IMR-90 (cell line): ENCODE measurements around the gene MYO1D. TPM values are rescaled to one million over a fixed set of nuclear protein-coding genes. Genes with fewer than 3 reads are reported as not detected.

Source experiments
- ATAC-seq: fragments of 200-7000 bp; cut with Tn5 transposase; 2 replicates; pipeline ENCODE4 v1.9.1; 2020; ENCODE audit warnings: low read depth, mild to moderate bottlenecking, moderate library complexity
- BruUV-seq: library from RNA; stranded (reverse); fragments of 400-500 nt; replicated peaks from 2 replicates; lab custom pipeline; 2021; lab: Mats Ljungman, UMichigan
- CTCF ChIA-PET: fragments of 300-600 bp; formaldehyde crosslinking; extraction: SDS; loops from one replicate; lab custom pipeline; 2021; ENCODE audit warnings: antibody characterized with exemption; lab: Yijun Ruan, JAX
- POLR2A ChIA-PET: fragments of 300-600 bp; sonication (Branson Sonifier 250); formaldehyde crosslinking; loops from one replicate; lab custom pipeline; 2022; ENCODE audit warnings: antibody characterized with exemption; ENCODE audit not compliant: unreplicated experiment; lab: Charles Lee
- DNase-seq: peaks from one replicate; pipeline ENCODE4 v3.0.0; 2013
- H2AFZ ChIP-seq: replicated peaks from 2 replicates; pipeline ENCODE3; 2013; ENCODE audit warnings: low read length, mild to moderate bottlenecking; ENCODE audit not compliant: poor library complexity
- H2AK5ac ChIP-seq: 2 replicates; pipeline ENCODE4 v1.6.1; 2013; ENCODE audit warnings: low read depth, low read length, inconsistent platforms
- H2AK9ac ChIP-seq: replicated peaks from 2 replicates; pipeline ENCODE3; 2013; ENCODE audit warnings: mild to moderate bottlenecking, low read depth, low read length, moderate library complexity; ENCODE audit not compliant: poor library complexity
- H2BK120ac ChIP-seq: 2 replicates; pipeline ENCODE4 v1.6.1; 2013; ENCODE audit warnings: low read depth, low read length, inconsistent platforms
- H2BK15ac ChIP-seq: 3 replicates; pipeline ENCODE4 v1.6.1; 2013; ENCODE audit warnings: low read depth, low read length, inconsistent platforms
- H2BK20ac ChIP-seq: 2 replicates; pipeline ENCODE4 v1.6.1; 2013; ENCODE audit warnings: low read depth, mild to moderate bottlenecking, inconsistent platforms, low read length, moderate library complexity
- H2BK5ac ChIP-seq: 2 replicates; pipeline ENCODE4 v1.6.1; 2013; ENCODE audit warnings: mild to moderate bottlenecking, low read depth, low read length, inconsistent platforms; ENCODE audit not compliant: poor library complexity, severe bottlenecking
- H3K14ac ChIP-seq: replicated peaks from 2 replicates; pipeline ENCODE4 v1.6.1; 2013; ENCODE audit warnings: low read depth, low read length, inconsistent platforms
- H3K18ac ChIP-seq: 2 replicates; pipeline ENCODE4 v1.6.1; 2013; ENCODE audit warnings: low read depth, low read length, control low read depth
- H3K23ac ChIP-seq: 2 replicates; pipeline ENCODE4 v1.6.1; 2013; ENCODE audit warnings: low read depth, low read length, inconsistent platforms
- H3K27ac ChIP-seq: 2 replicates; pipeline ENCODE4 v1.5.1; 2013; ENCODE audit warnings: mild to moderate bottlenecking, control low read depth, low read length; ENCODE audit not compliant: insufficient read depth
- H3K27me3 ChIP-seq: 2 replicates; pipeline ENCODE4 v1.6.1; 2013; ENCODE audit warnings: low read length; ENCODE audit not compliant: control insufficient read depth, insufficient read depth
- H3K36me3 ChIP-seq: 2 replicates; pipeline ENCODE4 v1.6.1; 2013; ENCODE audit warnings: low read length, mixed read lengths; ENCODE audit not compliant: control insufficient read depth, insufficient read depth
- H3K4ac ChIP-seq: 2 replicates; pipeline ENCODE4 v1.6.1; 2013; ENCODE audit warnings: low read depth, low read length, inconsistent platforms
- H3K4me1 ChIP-seq: 2 replicates; pipeline ENCODE4 v1.6.1; 2013; ENCODE audit warnings: low read length, mixed read lengths; ENCODE audit not compliant: control insufficient read depth, insufficient read depth
- H3K4me2 ChIP-seq: 2 replicates; pipeline ENCODE4 v1.6.1; 2013; ENCODE audit warnings: low read depth, mild to moderate bottlenecking, control low read depth, low read length, moderate library complexity
- H3K4me3 ChIP-seq: 2 replicates; pipeline ENCODE4 v1.5.1; 2013; ENCODE audit warnings: low read depth, mild to moderate bottlenecking, control low read depth, low read length, moderate library complexity; ENCODE audit not compliant: insufficient read depth
- H3K56ac ChIP-seq: 2 replicates; pipeline ENCODE4 v1.6.1; 2013; ENCODE audit warnings: low read length, inconsistent platforms; ENCODE audit not compliant: insufficient read depth; ENCODE audit errors: extremely low read depth
- H3K79me1 ChIP-seq, 2 experiments: 2 replicates each; pipeline ENCODE4 v1.6.1; 2013; ENCODE audit warnings: low read length in 2 of 2, inconsistent platforms in 1 of 2, low read depth in 1 of 2
- H3K9ac ChIP-seq: 2 replicates; pipeline ENCODE4 v1.6.1; 2013; ENCODE audit warnings: low read depth, low read length, control low read depth
- H3K9me1 ChIP-seq: 2 replicates; pipeline ENCODE4 v1.6.1; 2013; ENCODE audit warnings: low read length, inconsistent platforms; ENCODE audit not compliant: insufficient read depth
- H3K9me3 ChIP-seq: 2 replicates; pipeline ENCODE4 v1.6.1; 2013; ENCODE audit warnings: low read length; ENCODE audit not compliant: control insufficient read depth, insufficient read depth
- H4K20me1 ChIP-seq: 2 replicates; pipeline ENCODE4 v1.6.1; 2013; ENCODE audit warnings: low read length, inconsistent platforms; ENCODE audit not compliant: insufficient read depth
- H4K5ac ChIP-seq: 2 replicates; pipeline ENCODE4 v1.6.1; 2013; ENCODE audit warnings: mild to moderate bottlenecking, low read depth, low read length, control low read depth
- H4K8ac ChIP-seq, 2 experiments: 2 replicates each; pipeline ENCODE4 v1.6.1; 2013; ENCODE audit warnings: low read depth in 2 of 2, low read length in 2 of 2, control low read depth in 1 of 2, inconsistent platforms in 1 of 2
- H4K91ac ChIP-seq: 2 replicates; pipeline ENCODE4 v1.6.1; 2013; ENCODE audit warnings: low read depth, low read length, inconsistent platforms; ENCODE audit not compliant: insufficient read depth
- BHLHE40 ChIP-seq: fragments of 150-350 bp; IDR thresholded peaks from 2 replicates; pipeline ENCODE4 v1.6.1; 2016; ENCODE audit warnings: mild to moderate bottlenecking, low read depth, low read length
- CEBPB ChIP-seq: IDR thresholded peaks from 2 replicates; pipeline ENCODE4 v1.6.1; 2012; ENCODE audit warnings: low read depth, low read length, improper control_type of control experiment
- CHD1 ChIP-seq: IDR thresholded peaks from 2 replicates; pipeline ENCODE4 v1.6.1; 2012; ENCODE audit warnings: low read depth, low read length, improper control_type of control experiment
- FOS ChIP-seq: fragments of 150-350 bp; IDR thresholded peaks from 2 replicates; pipeline ENCODE4 v1.6.1; 2016; ENCODE audit warnings: low read depth, low read length
- MAFK ChIP-seq: IDR thresholded peaks from 2 replicates; pipeline ENCODE4 v1.6.1; 2012; ENCODE audit warnings: low read depth, low read length, improper control_type of control experiment
- MAZ ChIP-seq: IDR thresholded peaks from 2 replicates; pipeline ENCODE4 v1.6.1; 2012; ENCODE audit warnings: low read depth, mild to moderate bottlenecking, low read length, improper control_type of control experiment, moderate library complexity, borderline replicate concordance
- NFE2L2 ChIP-seq: fragments of 150-350 bp; IDR thresholded peaks from 2 replicates; pipeline ENCODE4 v1.6.1; 2016; ENCODE audit warnings: low read depth, mild to moderate bottlenecking, low read length
- POLR2A ChIP-seq: IDR thresholded peaks from 2 replicates; pipeline ENCODE4 v1.6.1; 2012; ENCODE audit warnings: mild to moderate bottlenecking, low read depth, low read length
- RCOR1 ChIP-seq: IDR thresholded peaks from 2 replicates; pipeline ENCODE4 v1.6.1; 2012; ENCODE audit warnings: mild to moderate bottlenecking, low read length, improper control_type of control experiment; ENCODE audit not compliant: insufficient replicate concordance
- RFX5 ChIP-seq: IDR thresholded peaks from 2 replicates; pipeline ENCODE4 v1.8.0; 2012; ENCODE audit warnings: low read depth, mild to moderate bottlenecking, low read length, moderate library complexity
- WGBS, 2 experiments: methylation state at CpG; one replicate each; pipeline versions ENCODE4 v1.1.5 to v1.1.7; 2013; ENCODE audit warnings: missing lambda C conversion rate in 2 of 2; ENCODE audit not compliant: insufficient read length in 1 of 2; ENCODE audit errors: extremely low coverage in 2 of 2; 5-methylcytosine and 5-hydroxymethylcytosine counted together
- dilution Hi-C: fragments of 300-500 bp; cut with HindIII; formaldehyde crosslinking; loops from one replicate; pipeline ENCODE4 v1.14.3; 2018; ENCODE audit warnings: low sequenced_read_pairs; ENCODE audit not compliant: unreplicated experiment
- in situ Hi-C: fragments of 300-500 bp; cut with MboI; formaldehyde crosslinking; loops from 3 replicates; pipeline ENCODE4 v1.14.3; 2019; ENCODE audit warnings: low sequenced_read_pairs, inconsistent platforms, mixed read lengths
- intact Hi-C: fragments of 100-400 bp; cut with micrococcal nuclease; formaldehyde crosslinking; loops from 2 replicates; pipeline ENCODE4 v1.10.0; 2022
- polyA plus RNA-seq, 3 experiments: library from polyadenylated mRNA; depleted of rRNA; stranded (reverse); fragments of >200 nt; gene quantifications; 2 replicates each; pipeline ENCODE4 v1.2.3, GENCODE V29; 2012; ENCODE audit warnings: low replicate concordance in 1 of 3
- total RNA-seq: library from RNA; depleted of rRNA; stranded (reverse); fragments of >200 nt; gene quantifications from 2 replicates; pipeline ENCODE4 v1.2.3, GENCODE V29; 2012
- TF ChIP-seq, protein P1 (sequence below): fragments of 150-350 bp; IDR thresholded peaks from 2 replicates; pipeline ENCODE4 v1.6.1; 2016; ENCODE audit warnings: low read depth, mild to moderate bottlenecking, low read length, moderate library complexity, borderline replicate concordance
- TF ChIP-seq, protein P2 (sequence below): conservative IDR thresholded peaks from 2 replicates; pipeline ENCODE4 v1.5.1; 2012; ENCODE audit warnings: mild to moderate bottlenecking, low read depth, low read length, improper control_type of control experiment

The MYO1D gene
- total and polyA plus RNA-seq, 2 of the 4 experiments (the other 2 are of a cell fraction), result 0.63 to 0.90 TPM

GRCh38 chr17:32493976-32494513, 382.9 kb downstream of the MYO1D start:
- H3K9ac ChIP-seq, result no peak overlapping the region
- no peak overlapping the region for H2AK5ac ChIP-seq
- no peak overlapping the region for H3K56ac ChIP-seq
- H3K4me2 ChIP-seq, result no peak overlapping the region
- H2AK9ac ChIP-seq, result no peak overlapping the region
- H3K18ac ChIP-seq, result no peak overlapping the region
- no peak overlapping the region for H2AFZ ChIP-seq
- H3K14ac ChIP-seq, result no peak overlapping the region
- no peaks in the 10 kb centered on the region for H3K27me3 ChIP-seq
- no peak overlapping the region for H4K91ac ChIP-seq
- H2BK20ac ChIP-seq, result no peak overlapping the region
- peaks cover 10% of the 10 kb centered on the region for H3K9me1 ChIP-seq
- ChIA-PET POLR2A (no interaction called here), CTCF (no interaction called here)
- H4K5ac ChIP-seq, result no peak overlapping the region
- no peak for ATAC-seq
- DNase-seq, result no peak
- dilution Hi-C loops (no loop called here), in situ Hi-C loops (loop anchor here (25.0 kb wide), 1 partner anchor 268 kb away; no protein-coding TSS in a partner anchor), intact Hi-C loops (no loop called here)
- BruUV-seq, result no TSS peak
- H3K4me3 ChIP-seq, result no peak overlapping the region
- peaks cover 2% of the 10 kb centered on the region; the same call in 1 of the 2 replicates for H3K36me3 ChIP-seq
- no peak overlapping the region for H4K8ac ChIP-seq
- H3K79me1 ChIP-seq, result no peaks in the 10 kb centered on the region; a peak in 1 of 4 replicates
- H4K20me1 ChIP-seq, result peaks cover 4% of the 10 kb centered on the region; the same call in 1 of the 2 replicates
- H2BK5ac ChIP-seq, result no peak overlapping the region
- H3K27ac ChIP-seq, result no peak overlapping the region
- no peak overlapping the region for H3K4ac ChIP-seq
- no peak overlapping the region for H3K23ac ChIP-seq
- no peak overlapping the region for H2BK15ac ChIP-seq
- no peak for TF ChIP-seq NFE2L2
- no peak for TF ChIP-seq POLR2A
- TF ChIP-seq, protein P1, sequence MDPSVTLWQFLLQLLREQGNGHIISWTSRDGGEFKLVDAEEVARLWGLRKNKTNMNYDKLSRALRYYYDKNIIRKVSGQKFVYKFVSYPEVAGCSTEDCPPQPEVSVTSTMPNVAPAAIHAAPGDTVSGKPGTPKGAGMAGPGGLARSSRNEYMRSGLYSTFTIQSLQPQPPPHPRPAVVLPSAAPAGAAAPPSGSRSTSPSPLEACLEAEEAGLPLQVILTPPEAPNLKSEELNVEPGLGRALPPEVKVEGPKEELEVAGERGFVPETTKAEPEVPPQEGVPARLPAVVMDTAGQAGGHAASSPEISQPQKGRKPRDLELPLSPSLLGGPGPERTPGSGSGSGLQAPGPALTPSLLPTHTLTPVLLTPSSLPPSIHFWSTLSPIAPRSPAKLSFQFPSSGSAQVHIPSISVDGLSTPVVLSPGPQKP, result no peak
- TF ChIP-seq BHLHE40, result no peak
- no peak for TF ChIP-seq RCOR1
- no peak for TF ChIP-seq MAZ
- no peak for TF ChIP-seq CEBPB
- no peak for TF ChIP-seq CHD1
- no peak for TF ChIP-seq FOS
- TF ChIP-seq, protein P2, sequence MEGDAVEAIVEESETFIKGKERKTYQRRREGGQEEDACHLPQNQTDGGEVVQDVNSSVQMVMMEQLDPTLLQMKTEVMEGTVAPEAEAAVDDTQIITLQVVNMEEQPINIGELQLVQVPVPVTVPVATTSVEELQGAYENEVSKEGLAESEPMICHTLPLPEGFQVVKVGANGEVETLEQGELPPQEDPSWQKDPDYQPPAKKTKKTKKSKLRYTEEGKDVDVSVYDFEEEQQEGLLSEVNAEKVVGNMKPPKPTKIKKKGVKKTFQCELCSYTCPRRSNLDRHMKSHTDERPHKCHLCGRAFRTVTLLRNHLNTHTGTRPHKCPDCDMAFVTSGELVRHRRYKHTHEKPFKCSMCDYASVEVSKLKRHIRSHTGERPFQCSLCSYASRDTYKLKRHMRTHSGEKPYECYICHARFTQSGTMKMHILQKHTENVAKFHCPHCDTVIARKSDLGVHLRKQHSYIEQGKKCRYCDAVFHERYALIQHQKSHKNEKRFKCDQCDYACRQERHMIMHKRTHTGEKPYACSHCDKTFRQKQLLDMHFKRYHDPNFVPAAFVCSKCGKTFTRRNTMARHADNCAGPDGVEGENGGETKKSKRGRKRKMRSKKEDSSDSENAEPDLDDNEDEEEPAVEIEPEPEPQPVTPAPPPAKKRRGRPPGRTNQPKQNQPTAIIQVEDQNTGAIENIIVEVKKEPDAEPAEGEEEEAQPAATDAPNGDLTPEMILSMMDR, result no peak
- TF ChIP-seq MAFK, result no peak
- TF ChIP-seq RFX5, result no peak
- 79% methylated on average over 5 of the region's 11 CpGs; no CpG with 5 or more reads in 1 of the 2 experiments for WGBS, 2 experiments
- peaks cover 6% of the 10 kb centered on the region for H3K4me1 ChIP-seq
- no peak overlapping the region for H2BK120ac ChIP-seq
- H3K9me3 ChIP-seq, result no peaks in the 10 kb centered on the region
